ENCODE measurements around the gene XPNPEP2.
A peak's percentile ranks its signal among the peaks of the same experiment; 100 is the strongest.

XPNPEP2 gene

DNA sequence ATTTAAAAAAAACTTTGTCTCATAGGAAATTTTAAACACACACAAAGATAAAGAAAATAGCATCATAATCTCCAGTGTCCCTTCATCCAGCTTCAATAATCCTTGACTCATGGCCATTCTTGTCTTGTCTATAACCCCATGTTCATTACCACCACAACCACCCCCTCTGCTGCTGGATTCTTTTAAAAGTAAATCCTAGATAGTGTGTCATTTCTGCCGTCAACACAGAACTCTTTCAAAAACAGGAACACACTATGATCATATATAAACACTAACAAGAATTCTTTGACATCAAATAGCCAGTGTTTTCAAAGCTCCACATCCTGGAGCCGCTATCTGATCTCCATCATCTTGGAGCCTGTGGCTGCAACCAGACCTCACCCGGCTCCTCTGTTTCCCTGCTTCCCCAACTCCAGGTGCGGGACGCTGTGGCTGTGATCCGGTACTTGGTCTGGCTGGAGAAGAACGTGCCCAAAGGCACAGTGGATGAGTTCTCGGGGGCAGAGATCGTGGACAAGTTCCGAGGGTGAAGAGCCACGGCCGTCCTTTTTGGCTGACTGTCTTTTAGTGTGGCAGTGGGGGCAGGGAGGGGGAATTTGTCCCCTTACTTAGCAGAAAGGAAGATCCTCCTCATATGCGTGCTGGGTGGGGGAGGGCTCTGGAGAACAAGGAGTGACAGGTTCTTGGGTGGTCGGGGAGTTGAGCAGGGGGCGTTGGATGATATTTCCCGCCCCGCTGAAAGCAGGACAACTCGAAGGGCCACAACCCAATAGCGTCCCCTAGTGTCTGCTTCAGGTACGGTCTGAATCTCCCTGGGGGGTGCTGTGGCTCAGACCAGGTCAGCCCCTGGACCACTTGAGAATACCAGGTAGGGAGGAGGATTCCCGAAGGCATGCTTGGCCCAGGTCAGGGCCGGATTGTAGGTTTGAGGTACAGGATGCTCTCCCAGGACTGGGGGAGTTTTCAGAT, 15.6 kb downstream of the XPNPEP2 start:
- no peak for DNase-seq (ENCODE audit: extremely low spot score)
- ChIA-PET POLR2A (no interaction called here), CTCF (interaction anchor here (0.7 to 2.5 kb wide), 12 partner anchors 9 to 274 kb away, joined by 3 to 6 read pairs (median 3); partner anchors contain the start of gene XPNPEP2)
- TF ChIP-seq, protein P1, sequence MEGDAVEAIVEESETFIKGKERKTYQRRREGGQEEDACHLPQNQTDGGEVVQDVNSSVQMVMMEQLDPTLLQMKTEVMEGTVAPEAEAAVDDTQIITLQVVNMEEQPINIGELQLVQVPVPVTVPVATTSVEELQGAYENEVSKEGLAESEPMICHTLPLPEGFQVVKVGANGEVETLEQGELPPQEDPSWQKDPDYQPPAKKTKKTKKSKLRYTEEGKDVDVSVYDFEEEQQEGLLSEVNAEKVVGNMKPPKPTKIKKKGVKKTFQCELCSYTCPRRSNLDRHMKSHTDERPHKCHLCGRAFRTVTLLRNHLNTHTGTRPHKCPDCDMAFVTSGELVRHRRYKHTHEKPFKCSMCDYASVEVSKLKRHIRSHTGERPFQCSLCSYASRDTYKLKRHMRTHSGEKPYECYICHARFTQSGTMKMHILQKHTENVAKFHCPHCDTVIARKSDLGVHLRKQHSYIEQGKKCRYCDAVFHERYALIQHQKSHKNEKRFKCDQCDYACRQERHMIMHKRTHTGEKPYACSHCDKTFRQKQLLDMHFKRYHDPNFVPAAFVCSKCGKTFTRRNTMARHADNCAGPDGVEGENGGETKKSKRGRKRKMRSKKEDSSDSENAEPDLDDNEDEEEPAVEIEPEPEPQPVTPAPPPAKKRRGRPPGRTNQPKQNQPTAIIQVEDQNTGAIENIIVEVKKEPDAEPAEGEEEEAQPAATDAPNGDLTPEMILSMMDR (IDR thresholded peaks at IDR 0.05; ENCODE audit: control extremely low read depth, extremely low read depth, low read depth, missing control alignments): peak; percentile 40

DNA sequence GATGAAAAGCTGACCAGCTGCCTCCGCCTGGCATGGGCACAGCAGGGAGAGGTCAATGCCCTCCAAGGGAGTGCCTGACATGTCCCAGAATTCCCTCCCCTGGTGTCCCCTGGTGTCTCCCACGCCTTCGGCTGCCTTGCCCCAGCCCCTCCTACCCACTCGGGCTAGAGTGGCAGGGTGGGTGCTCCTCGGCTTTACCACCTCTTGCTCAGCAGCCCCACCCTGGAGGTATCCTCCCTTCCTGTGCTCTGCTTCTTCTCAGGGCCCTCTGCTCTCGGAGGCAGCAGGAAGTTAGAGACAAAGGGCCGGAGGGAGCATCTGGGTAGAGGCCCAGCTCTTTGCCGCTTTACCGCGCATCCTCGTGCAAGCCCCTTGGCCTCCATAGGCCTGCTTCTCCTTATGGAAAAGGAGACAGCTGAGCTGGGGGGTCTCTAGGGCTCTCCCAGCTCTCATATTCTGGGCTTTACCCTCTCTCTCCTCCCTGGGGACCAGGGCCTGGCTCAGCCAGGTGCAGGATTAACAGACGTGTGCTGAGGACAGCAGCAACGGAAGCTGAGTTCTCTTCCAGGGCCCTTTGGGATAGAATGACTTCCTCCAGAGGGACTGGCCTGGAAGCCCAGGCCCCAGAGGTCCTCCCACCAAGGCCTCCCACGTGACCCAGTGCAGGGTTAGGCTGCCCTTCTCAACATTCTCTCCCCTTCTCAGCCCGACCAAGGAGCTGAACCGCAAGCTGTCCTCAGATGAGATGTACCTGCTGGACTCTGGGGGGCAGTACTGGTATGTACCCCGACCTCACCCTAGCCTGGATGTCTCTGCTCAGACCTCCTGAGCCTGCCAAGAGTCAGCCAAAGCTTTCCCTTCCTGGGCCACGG, 17.2 kb downstream of the XPNPEP2 start:
- TF ChIP-seq, protein P1 (IDR thresholded peaks at IDR 0.05; ENCODE audit: control extremely low read depth, extremely low read depth, low read depth, missing control alignments): peak; percentile 21
- ChIA-PET CTCF (interaction anchor here (0.8 to 2.5 kb wide), 13 partner anchors 8 to 305 kb away, joined by 3 to 11 read pairs (median 3); no protein-coding TSS in a partner anchor), POLR2A (no interaction called here)
- peak; percentile 45 for DNase-seq (ENCODE audit: extremely low spot score)

DNA sequence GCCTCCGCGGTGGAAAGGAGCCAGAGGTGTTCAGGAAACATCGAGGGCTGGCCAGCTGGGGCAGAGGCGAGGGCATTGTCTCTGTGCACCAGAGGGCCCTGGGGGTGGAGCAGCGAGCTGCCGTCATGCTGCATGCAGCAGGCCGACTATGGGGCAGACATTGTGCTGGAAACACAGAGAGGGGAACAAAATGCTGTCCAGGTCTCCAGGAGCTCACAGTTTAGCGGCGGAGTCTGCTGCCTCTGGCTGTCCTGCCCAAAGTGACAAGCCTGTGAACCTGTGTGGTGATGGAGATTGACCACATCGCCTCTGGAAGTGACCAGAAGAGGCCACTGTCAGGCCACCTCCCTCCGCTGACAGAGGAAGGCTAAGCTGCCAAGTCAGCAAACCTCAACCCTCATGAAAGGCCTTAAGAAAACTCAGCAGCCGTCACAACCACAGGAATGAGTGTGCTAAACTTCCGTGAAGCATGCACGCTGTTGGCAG, 20.8 kb downstream of the XPNPEP2 start:
- CTCF ChIA-PET: interaction anchor here (0.9 to 2.9 kb wide), 4 partner anchors 9 to 22 kb away, joined by 3 to 9 read pairs (median 4); no protein-coding TSS in a partner anchor
- no peak for DNase-seq (ENCODE audit: extremely low spot score)
- POLR2A ChIA-PET: interaction anchor here (0.6 kb wide), 1 partner anchor 16 kb away, joined by 4 read pairs; no protein-coding TSS in a partner anchor
- TF ChIP-seq, protein P1 (IDR thresholded peaks at IDR 0.05; ENCODE audit: control extremely low read depth, extremely low read depth, low read depth, missing control alignments): peak; percentile 3

DNA sequence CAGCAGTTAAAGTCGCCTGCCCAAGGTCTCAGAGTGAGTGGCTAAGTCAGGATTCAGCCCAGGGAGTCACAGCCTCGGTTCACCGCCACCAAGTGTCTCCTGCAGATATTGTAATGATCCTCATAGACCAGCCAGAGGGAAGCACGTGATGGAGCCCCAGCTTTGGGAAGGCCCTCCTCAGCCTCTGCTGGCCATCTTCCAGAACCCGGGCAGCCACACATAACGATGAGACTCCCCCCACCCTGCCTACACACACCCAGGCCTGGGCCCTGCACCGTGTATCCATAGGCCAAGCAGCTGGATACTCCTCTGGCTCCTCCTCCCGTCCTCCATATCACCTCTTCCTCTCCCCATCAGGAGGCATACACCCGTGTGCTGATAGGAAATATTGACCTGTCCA, 21.4 kb downstream of the XPNPEP2 start:
- ChIA-PET CTCF (interaction anchor here (0.9 to 2.9 kb wide), 4 partner anchors 9 to 21 kb away, joined by 3 to 9 read pairs (median 4); no protein-coding TSS in a partner anchor), POLR2A (no interaction called here)
- no peak for DNase-seq (ENCODE audit: extremely low spot score)
- TF ChIP-seq, protein P1 (IDR thresholded peaks at IDR 0.05; ENCODE audit: control extremely low read depth, extremely low read depth, low read depth, missing control alignments): no peak

DNA sequence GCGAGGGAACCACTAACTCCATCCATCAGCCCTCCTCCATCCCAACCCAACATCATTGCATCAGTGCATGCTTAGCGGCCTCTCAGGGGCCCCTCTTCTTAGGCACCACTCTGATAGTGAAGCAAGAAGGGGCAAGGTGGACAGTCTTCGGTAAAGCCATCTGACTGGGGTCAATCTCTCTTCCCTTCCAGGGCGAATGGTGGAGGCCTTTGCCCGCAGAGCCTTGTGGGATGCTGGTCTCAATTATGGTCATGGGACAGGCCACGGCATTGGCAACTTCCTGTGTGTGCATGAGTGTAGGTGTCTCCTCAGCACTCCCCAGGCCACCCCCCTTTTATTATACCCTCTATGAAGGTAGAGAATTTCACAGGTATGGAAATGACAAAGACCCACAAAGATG, 22.2 kb downstream of the XPNPEP2 start:
- no peak for DNase-seq (ENCODE audit: extremely low spot score)
- TF ChIP-seq, protein P1 (IDR thresholded peaks at IDR 0.05; ENCODE audit: control extremely low read depth, extremely low read depth, low read depth, missing control alignments): no peak
- CTCF ChIA-PET: no interaction called here
- POLR2A ChIA-PET: no interaction called here

DNA sequence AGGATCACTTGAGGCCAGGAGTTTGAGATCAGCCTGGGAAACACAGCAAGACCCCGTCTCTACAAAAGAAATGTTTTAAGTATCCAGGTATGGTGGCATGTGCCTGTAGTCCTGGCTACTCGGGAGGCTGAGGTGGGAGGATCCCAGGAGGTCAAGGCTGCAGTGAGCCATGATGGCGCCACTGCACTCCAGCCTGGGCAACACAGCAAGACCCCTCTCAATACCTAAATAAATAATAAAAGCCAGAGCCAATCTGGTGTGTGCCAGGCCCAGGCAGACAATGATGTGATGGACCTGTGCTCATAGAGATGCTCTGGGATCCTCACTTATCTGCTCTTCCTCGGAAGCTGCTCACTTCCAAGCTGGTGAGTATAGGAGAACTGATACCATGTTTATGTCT, 22.8 kb downstream of the XPNPEP2 start:
- POLR2A ChIA-PET: no interaction called here
- no peak for DNase-seq (ENCODE audit: extremely low spot score)
- TF ChIP-seq, protein P1 (IDR thresholded peaks at IDR 0.05; ENCODE audit: control extremely low read depth, extremely low read depth, low read depth, missing control alignments): no peak
- CTCF ChIA-PET: no interaction called here

All from GM10248 (cell line).